Measurements from ENCODE around the gene MAGEA2. TPM values are rescaled to one million over a fixed set of nuclear protein-coding genes. Genes with fewer than 3 reads are reported as not detected.
"Not testable (repeated sequence)": the region's sequence is repeated elsewhere in the genome, so short reads cannot be mapped to it uniquely, and the experiment has no call there.

MAGEA2 gene
- total and polyA plus RNA-seq, 5 donors from 2014 or later: not detected

DNA sequence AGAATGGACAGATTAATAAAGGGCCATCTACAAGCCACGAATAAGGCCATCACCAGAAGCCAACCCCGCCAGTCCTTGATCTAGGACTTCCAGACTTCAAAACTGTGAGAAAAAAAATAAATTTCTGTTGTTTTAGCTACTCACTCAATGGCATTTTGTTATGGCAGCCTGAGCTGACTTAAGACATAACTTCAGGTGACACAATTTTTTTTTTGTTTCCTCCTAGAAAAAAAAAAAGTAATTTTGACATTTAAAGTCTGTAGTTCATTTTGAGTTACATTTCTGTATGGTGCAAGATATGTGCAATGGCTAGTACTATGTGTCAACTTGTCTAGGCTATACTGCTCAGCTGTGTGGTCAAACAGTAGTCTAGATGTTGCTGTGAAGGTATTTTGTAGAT is 5.3 kb upstream of the MAGEA2 start, which contains the start of gene CSAG3:
TSS of gene CSAG3 (plus strand) at position 301 of the 400 bp plus-strand sequence.
- not testable (repeated sequence) for ATAC-seq (ENCODE audit: low read depth in 2 of 2); H3K36me3 ChIP-seq (ENCODE audit: control insufficient read depth, insufficient read depth, low read length); H3K4me3 Mint-ChIP-seq; H3K27me3 Mint-ChIP-seq; H3K27ac ChIP-seq (ENCODE audit: insufficient read depth, low read length, poor library complexity, severe bottlenecking); DNase-seq; H3K36me3 Mint-ChIP-seq; H3K9me3 ChIP-seq (ENCODE audit: control insufficient read depth in 2 of 2, low read length in 2 of 2); H3K4me1 ChIP-seq (ENCODE audit: control insufficient read depth, insufficient read depth, low read length, poor library complexity, severe bottlenecking); H3K9me3 Mint-ChIP-seq; H3K27me3 ChIP-seq (ENCODE audit: control insufficient read depth, insufficient read depth, low read length); H3K27ac Mint-ChIP-seq; H3K4me3 ChIP-seq (ENCODE audit: low read depth, low read length); H3K4me1 Mint-ChIP-seq

- H3K27ac ChIP-seq (ENCODE audit: insufficient read depth, low read length, poor library complexity, severe bottlenecking); H3K4me1 Mint-ChIP-seq; ATAC-seq (ENCODE audit: low read depth in 2 of 2); H3K27me3 Mint-ChIP-seq; H3K27ac Mint-ChIP-seq; H3K4me1 ChIP-seq (ENCODE audit: control insufficient read depth, insufficient read depth, low read length, poor library complexity, severe bottlenecking); DNase-seq; H3K4me3 Mint-ChIP-seq; H3K9me3 ChIP-seq (ENCODE audit: control insufficient read depth in 2 of 2, low read length in 2 of 2); H3K4me3 ChIP-seq (ENCODE audit: low read depth, low read length); H3K9me3 Mint-ChIP-seq; H3K36me3 ChIP-seq (ENCODE audit: control insufficient read depth, insufficient read depth, low read length); H3K36me3 Mint-ChIP-seq; H3K27me3 ChIP-seq (ENCODE audit: control insufficient read depth, insufficient read depth, low read length): not testable (repeated sequence)
These were observed 1.2 kb upstream of the MAGEA2 start for GRCh38 chrX:152754871-152755270.

- no peak for ATAC-seq (ENCODE audit: low read depth in 2 of 2)
- Histone ChIP-seq H3K36me3 (ENCODE audit: control insufficient read depth, insufficient read depth, low read length) (no peaks in the 10 kb centered on the region), H3K27ac (ENCODE audit: insufficient read depth, low read length, poor library complexity, severe bottlenecking) (no peak overlapping the region), H3K9me3 (ENCODE audit: control insufficient read depth in 2 of 2, low read length in 2 of 2) (no peaks in the 10 kb centered on the region), H3K27me3 (ENCODE audit: control insufficient read depth, insufficient read depth, low read length) (no peaks in the 10 kb centered on the region), H3K4me3 (ENCODE audit: low read depth, low read length) (no peak overlapping the region), H3K4me1 (ENCODE audit: control insufficient read depth, insufficient read depth, low read length, poor library complexity, severe bottlenecking) (no peaks in the 10 kb centered on the region)
- Mint-ChIP-seq H3K36me3 (no peaks in the 10 kb centered on the region), H3K9me3 (no peaks in the 10 kb centered on the region), H3K4me3 (no peak overlapping the region), H3K27me3 (no peaks in the 10 kb centered on the region), H3K4me1 (no peaks in the 10 kb centered on the region), H3K27ac (no peak overlapping the region)
- DNase-seq: no peak
These were observed 15.1 kb downstream of the MAGEA2 start for GRCh38 chrX:152738560-152738959.

- not testable (repeated sequence) for H3K4me1 ChIP-seq (ENCODE audit: control insufficient read depth, insufficient read depth, low read length, poor library complexity, severe bottlenecking); H3K9me3 Mint-ChIP-seq; H3K27me3 Mint-ChIP-seq; H3K36me3 ChIP-seq (ENCODE audit: control insufficient read depth, insufficient read depth, low read length); H3K27ac Mint-ChIP-seq; H3K27me3 ChIP-seq (ENCODE audit: control insufficient read depth, insufficient read depth, low read length); ATAC-seq (ENCODE audit: low read depth in 2 of 2); H3K9me3 ChIP-seq (ENCODE audit: control insufficient read depth in 2 of 2, low read length in 2 of 2); H3K4me1 Mint-ChIP-seq; H3K4me3 ChIP-seq (ENCODE audit: low read depth, low read length); H3K4me3 Mint-ChIP-seq; DNase-seq; H3K27ac ChIP-seq (ENCODE audit: insufficient read depth, low read length, poor library complexity, severe bottlenecking); H3K36me3 Mint-ChIP-seq
These were observed 17.1 kb downstream of the MAGEA2 start for GRCh38 chrX:152736528-152736927.

GRCh38 chrX:152735860-152736511 is 17.7 kb downstream of the MAGEA2 start:
- no peaks in the 10 kb centered on the region for H3K9me3 ChIP-seq (ENCODE audit: control insufficient read depth in 2 of 2, low read length in 2 of 2)
- DNase-seq (no peak), ATAC-seq (ENCODE audit: low read depth in 2 of 2) (no peak)
- H3K4me3 Mint-ChIP-seq: no peak overlapping the region
- no peaks in the 10 kb centered on the region for H3K4me1 Mint-ChIP-seq
- H3K27me3 Mint-ChIP-seq: no peaks in the 10 kb centered on the region
- no peaks in the 10 kb centered on the region for H3K27me3 ChIP-seq (ENCODE audit: control insufficient read depth, insufficient read depth, low read length)
- no peaks in the 10 kb centered on the region for H3K4me1 ChIP-seq (ENCODE audit: control insufficient read depth, insufficient read depth, low read length, poor library complexity, severe bottlenecking)
- H3K36me3 Mint-ChIP-seq: no peaks in the 10 kb centered on the region
- no peaks in the 10 kb centered on the region for H3K36me3 ChIP-seq (ENCODE audit: control insufficient read depth, insufficient read depth, low read length)
- no peak overlapping the region for H3K27ac ChIP-seq (ENCODE audit: insufficient read depth, low read length, poor library complexity, severe bottlenecking)
- no peak overlapping the region for H3K4me3 ChIP-seq (ENCODE audit: low read depth, low read length)
- no peaks in the 10 kb centered on the region for H3K9me3 Mint-ChIP-seq
- no peak overlapping the region for H3K27ac Mint-ChIP-seq

- H3K4me3 ChIP-seq (ENCODE audit: low read depth, low read length): no peak overlapping the region
- H3K27ac ChIP-seq (ENCODE audit: insufficient read depth, low read length, poor library complexity, severe bottlenecking): no peak overlapping the region
- no peaks in the 10 kb centered on the region for H3K36me3 ChIP-seq (ENCODE audit: control insufficient read depth, insufficient read depth, low read length)
- Mint-ChIP-seq H3K27me3 (peaks cover 3% of the 10 kb centered on the region), H3K4me1 (no peaks in the 10 kb centered on the region), H3K36me3 (no peaks in the 10 kb centered on the region), H3K4me3 (no peak overlapping the region), H3K27ac (no peak overlapping the region), H3K9me3 (no peaks in the 10 kb centered on the region)
- H3K27me3 ChIP-seq (ENCODE audit: control insufficient read depth, insufficient read depth, low read length): no peaks in the 10 kb centered on the region
- ATAC-seq (ENCODE audit: low read depth in 2 of 2) (no peak), DNase-seq (no peak)
- H3K4me1 ChIP-seq (ENCODE audit: control insufficient read depth, insufficient read depth, low read length, poor library complexity, severe bottlenecking): no peaks in the 10 kb centered on the region
- H3K9me3 ChIP-seq (ENCODE audit: control insufficient read depth in 2 of 2, low read length in 2 of 2): no peaks in the 10 kb centered on the region
These were observed 18.5 kb downstream of the MAGEA2 start for GRCh38 chrX:152735101-152735500.

DNA sequence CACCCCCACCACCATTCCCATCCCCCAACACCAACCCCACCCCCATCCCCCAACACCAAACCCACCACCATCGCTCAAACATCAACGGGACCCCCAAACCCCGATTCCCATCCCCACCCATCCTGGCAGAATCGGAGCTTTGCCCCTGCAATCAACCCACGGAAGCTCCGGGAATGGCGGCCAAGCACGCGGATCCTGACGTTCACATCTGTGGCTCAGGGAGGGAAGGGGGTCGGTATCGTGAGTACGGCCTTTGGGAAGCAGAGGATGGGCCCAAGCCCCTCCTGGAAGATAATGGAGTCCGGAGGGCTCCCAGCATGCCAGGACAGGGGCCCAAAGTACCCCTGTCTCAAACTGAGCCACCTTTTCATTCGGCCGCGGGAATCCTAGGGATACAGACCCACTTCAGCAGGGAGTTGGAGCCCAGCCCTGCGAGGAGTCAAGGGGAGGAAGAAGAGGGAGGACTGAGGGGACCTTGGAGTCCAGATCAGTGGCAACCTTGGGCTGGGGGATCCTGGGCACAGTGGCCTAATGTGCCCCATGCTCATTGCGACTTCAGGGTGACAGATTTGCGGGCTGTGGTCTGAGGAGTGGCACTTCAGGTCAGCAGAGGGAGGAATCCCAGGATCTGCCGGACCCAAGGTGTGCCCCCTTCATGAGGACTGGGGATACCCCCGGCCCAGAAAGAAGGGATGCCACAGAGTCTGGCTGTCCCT is 19.3 kb downstream of the MAGEA2 start:
- not testable (repeated sequence) for H3K4me1 ChIP-seq (ENCODE audit: control insufficient read depth, insufficient read depth, low read length, poor library complexity, severe bottlenecking); H3K27ac ChIP-seq (ENCODE audit: insufficient read depth, low read length, poor library complexity, severe bottlenecking); H3K4me1 Mint-ChIP-seq; H3K9me3 Mint-ChIP-seq; H3K4me3 ChIP-seq (ENCODE audit: low read depth, low read length); H3K36me3 ChIP-seq (ENCODE audit: control insufficient read depth, insufficient read depth, low read length); H3K9me3 ChIP-seq (ENCODE audit: control insufficient read depth in 2 of 2, low read length in 2 of 2); H3K36me3 Mint-ChIP-seq; H3K27ac Mint-ChIP-seq; H3K27me3 Mint-ChIP-seq; DNase-seq; H3K4me3 Mint-ChIP-seq; H3K27me3 ChIP-seq (ENCODE audit: control insufficient read depth, insufficient read depth, low read length); ATAC-seq (ENCODE audit: low read depth in 2 of 2)
